HG02678 (cell line): ENCODE measurements around the gene TMTC4.
"Not testable (repeated sequence)": the region's sequence is repeated elsewhere in the genome, so short reads cannot be mapped to it uniquely, and the experiment has no call there.

Experiments used
- ATAC-seq: cut with Tn5 transposase; IDR thresholded peaks from one replicate; pipeline ENCODE4 v1.9.1; 2021; ENCODE audit warnings: mild to moderate bottlenecking, moderate library complexity; ENCODE audit not compliant: unreplicated experiment

TMTC4 gene

GRCh38 chr13:100633461-100633860 lies 41.1 kb downstream of the TMTC4 start:
- no peak for ATAC-seq

DNA sequence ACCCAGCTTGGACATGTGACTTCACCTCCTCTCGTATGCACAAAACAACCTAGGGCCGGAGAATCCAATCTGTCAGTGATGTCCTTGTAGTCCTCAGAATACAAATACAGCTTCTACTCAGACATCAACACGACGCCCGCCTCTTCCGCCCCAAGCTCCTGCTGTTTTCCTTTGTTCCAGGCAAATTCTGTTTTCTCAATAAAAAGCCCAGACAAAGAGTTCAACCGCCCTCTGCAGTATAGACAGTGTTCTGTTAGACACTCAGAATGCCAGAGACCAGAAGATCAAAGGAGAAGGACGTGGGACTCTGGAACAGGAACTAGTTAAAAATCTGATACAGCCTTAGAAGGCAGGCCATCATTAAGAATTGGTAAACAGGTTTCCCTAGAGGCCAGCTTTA lies 44.0 kb downstream of the TMTC4 start:
- ATAC-seq, result no peak

DNA sequence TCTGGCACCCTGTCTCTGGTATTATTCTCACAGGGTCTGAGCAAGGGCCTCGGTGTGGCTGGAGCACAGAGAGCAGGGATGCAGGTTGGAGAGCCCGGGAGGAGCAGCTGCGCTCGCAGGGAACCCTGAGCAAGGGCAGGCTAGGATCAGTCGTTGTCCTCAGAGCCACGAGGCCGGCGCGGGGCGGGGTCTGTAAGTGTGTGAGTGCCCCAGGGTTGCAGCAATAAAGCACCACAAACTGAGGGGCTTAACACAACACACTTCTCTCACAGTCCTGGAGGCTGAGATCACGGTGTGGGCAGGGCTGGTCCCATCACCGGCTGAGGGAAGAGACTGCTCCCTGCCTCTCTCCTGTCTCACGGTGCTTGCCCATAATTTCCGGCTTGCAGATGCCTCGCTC lies 47.5 kb downstream of the TMTC4 start:
- no peak for ATAC-seq

DNA sequence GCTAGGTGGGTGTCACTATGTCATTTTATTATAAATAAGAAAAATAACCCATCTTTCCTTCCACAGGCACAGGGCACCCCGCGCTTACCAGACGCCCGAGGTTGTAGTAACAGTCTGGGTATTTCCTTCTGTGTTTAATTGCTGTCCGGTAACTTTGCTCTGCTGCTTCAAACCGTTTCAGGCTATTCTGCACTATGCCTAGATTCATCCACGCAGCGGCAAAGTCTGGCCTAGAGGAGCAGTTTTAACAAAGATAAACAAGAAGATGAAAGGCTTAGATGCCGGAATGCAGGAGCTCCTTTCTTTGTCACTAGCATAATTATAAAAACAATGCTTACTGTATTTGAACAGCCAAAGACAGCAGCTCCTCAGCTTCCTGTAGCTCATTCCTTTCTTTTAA lies 49.1 kb downstream of the TMTC4 start:
- ATAC-seq, result no peak

- ATAC-seq, result no peak
Observed at GRCh38 chr13:100620792-100621191, 53.8 kb downstream of the TMTC4 start.

DNA sequence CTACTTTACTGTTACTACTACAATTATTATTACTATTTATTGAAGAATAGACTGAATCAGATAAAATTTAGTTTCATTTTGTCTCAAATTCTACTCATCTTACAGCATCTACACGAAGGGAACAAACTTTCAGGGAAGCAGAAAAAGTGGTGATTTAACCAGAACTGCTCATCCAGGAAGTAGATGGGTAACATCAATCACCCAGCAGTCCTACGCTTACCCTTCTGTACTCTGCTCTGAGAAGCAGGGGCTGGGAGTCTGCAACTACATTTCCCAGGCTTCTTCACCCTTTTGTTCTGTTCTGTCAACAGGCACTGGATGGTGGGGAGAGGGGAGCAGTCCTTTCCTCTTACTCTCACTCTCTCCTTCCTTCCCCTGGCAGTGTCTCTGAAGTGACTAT lies 54.7 kb downstream of the TMTC4 start:
- ATAC-seq, result no peak

DNA sequence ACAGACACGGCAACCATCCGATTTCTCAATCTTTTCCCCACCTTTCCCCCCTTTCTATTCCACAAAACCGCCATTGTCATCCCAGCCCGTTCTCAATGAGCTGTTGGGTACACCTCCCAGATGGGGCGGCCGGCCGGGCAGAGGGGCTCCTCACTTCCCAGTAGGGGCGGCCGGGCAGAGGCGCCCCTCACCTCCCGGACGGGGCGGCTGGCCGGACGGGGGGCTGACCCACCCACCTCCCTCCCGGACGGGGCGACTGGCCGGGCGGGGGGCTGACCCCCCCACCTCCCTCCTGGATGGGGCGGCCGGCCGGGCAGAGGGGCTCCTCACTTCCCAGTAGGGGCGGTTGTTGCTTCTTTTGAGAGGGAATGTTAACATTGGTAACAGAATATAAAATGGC lies 55.7 kb downstream of the TMTC4 start:
- ATAC-seq, result not testable (repeated sequence)

GRCh38 chr13:100613031-100613430 lies 61.6 kb downstream of the TMTC4 start:
- no peak for ATAC-seq

GRCh38 chr13:100611678-100612492 lies 62.7 kb downstream of the TMTC4 start:
- ATAC-seq, result peak; percentile 20

DNA sequence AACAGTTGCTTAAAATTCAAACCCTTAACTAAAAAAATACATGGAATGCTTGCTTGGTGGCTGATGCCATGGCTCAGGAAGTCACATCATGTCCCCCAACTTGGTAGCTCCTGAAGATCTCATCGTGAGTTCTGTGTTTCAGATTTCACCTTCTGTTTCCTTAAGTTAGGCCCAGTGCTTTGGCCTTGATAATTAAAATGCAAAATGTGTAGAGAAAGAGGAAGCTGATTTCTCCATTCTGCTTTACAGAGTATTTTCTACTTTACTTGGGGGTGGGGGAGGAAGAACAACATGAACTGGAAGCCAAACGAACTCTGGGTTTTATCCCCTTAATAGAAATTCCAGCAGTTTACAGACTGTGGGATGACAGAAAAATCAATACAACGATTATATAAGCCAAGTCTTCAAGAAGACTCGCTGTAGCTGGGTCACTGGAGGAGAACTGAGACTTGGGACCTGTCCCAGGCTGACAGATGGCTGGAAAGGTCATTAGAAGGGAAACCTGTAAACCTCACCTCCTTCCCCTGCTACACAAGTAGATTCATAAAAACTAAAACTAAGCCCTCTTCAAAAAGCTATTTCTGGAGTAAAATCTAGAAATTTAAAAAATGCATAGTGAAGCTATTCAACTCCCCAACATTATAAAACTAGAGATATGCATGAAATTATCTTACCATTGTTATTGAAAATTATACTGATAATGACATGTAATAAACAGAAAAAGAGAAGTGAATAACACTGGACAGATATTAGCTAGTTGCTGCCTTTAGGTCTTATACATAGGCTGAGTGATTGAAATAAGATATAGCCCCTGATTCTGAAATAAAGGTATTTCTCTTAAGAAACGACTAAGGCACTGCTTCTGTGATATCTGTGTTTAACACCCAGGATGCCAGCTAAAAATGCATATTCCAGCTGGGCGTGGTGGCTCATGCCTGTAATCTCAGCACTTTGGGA lies 63.9 kb downstream of the TMTC4 start:
- ATAC-seq, result peak; percentile 32

- ATAC-seq, result peak; percentile 88
Observed at GRCh38 chr13:100608906-100609305, 65.7 kb downstream of the TMTC4 start.

DNA sequence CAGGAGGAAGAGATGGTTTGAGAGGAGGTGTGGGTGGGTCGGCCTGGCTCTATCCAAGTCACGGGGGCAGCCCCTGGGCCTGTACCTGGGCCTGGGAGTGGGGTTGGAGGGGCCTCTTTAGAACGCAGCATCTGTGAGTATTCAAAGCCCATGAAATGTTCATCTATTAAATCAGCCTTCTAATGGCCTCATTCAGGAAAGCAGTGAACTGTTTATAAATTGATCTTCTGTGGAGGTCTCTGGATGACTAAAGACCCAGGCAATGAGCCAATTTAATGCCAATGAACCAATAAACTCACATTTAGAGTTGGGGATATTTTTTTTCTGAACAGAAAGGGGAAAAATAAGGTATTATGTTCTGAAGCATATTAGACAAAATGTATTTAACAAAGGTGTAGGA lies 66.1 kb downstream of the TMTC4 start:
- peak; percentile 0 for ATAC-seq

GRCh38 chr13:100604918-100605710 lies 69.5 kb downstream of the TMTC4 start:
- ATAC-seq, result no peak

- ATAC-seq, result no peak
Observed at GRCh38 chr13:100602493-100603111, 72.0 kb downstream of the TMTC4 start.

GRCh38 chr13:100601716-100602115 lies 72.9 kb downstream of the TMTC4 start:
- ATAC-seq, result no peak

GRCh38 chr13:100600915-100601314 lies 73.7 kb downstream of the TMTC4 start:
- ATAC-seq, result no peak

DNA sequence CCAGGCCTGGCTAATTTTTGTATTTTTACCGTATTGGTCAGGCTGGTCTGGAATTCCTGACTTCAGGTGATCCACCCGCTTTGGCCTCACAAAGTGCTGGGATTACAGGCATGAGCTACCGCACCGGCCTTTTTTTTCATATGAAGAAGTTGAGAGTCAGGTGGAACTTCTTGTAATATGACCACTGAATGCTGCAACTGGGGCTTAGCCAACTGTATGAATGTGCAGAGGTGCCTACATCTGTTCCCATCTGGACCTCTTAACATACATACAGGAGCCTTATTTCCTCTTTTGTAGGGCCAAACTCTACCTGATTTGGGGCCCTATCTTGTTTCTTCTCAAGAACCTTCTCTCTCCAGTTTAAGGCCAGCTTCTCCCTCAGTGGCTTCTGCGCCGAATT lies 74.1 kb downstream of the TMTC4 start:
- ATAC-seq, result no peak

DNA sequence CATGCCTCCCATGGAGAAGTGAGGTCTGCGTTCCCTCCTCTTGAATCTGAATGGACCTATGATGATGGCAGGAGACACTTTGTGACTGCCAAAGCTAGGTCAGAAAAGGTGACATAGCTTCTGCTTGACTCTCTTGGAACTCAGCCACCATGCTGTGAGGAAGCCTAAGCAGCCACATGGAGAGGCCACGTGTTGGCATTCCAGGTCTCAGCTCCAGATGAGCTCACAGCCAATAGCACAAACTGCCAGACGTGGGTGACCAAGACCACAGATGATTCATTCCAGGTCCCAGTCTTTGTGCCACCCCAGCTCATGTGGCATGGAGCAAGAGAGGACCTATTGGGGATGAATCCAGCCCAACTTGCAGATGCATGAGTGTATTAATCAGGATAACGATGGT lies 77.3 kb downstream of the TMTC4 start:
- ATAC-seq, result no peak

DNA sequence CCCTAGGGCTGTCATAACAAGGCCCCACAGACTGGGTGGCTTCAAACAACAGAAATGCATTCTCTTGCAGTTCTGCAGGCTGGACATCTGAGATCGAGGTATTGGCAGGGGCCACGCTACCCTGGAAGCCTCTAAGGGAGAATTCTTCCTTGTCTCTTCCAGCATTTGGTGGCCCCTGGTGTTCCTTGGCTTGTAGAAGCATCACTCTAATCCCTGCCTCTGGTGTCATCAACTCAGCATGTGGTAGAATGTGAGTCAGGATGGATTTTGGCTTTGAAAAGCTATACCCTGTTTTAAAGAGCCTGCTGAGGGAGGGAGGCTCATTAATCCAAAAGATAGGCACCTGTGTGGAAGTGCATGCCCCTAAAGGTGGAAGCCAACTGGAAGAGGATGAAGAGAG lies 78.1 kb downstream of the TMTC4 start:
- no peak for ATAC-seq

GRCh38 chr13:100594731-100595130 lies 79.9 kb downstream of the TMTC4 start:
- ATAC-seq, result no peak

DNA sequence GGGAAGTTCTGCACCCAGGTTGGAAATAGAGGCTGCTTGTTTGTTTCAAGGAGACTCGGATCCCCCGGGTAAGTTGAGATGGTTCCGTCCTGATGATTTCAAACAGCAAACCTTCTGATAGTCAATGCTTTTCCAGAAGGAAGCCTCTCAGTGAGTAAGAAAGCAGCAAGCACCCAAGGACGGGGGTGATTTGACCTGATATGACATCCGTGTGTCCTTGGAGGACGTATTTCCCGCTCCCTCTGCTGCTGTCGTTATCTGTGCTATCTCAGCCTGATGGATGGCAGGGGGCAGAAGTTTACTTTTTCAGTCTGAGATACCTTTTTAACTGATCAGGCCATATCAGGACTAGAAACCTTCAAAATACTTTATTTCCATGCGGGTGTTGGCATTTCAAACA lies 80.3 kb downstream of the TMTC4 start:
- ATAC-seq, result no peak
